NB4 (cell line): Measurements from ENCODE around the gene ARVCF.

Experiments used
- MYC ChIP-seq: IDR thresholded peaks from 2 replicates; pipeline ENCODE4 v1.6.1; 2011; ENCODE audit warnings: low read depth, low read length
- POLR2A ChIP-seq: IDR thresholded peaks from 2 replicates; pipeline ENCODE4 v1.6.1; 2011; ENCODE audit warnings: mild to moderate bottlenecking; ENCODE audit not compliant: insufficient read length; ENCODE audit errors: extremely low read depth
- TF ChIP-seq, protein P1 (sequence below): IDR thresholded peaks from one replicate; pipeline ENCODE4 v1.5.1; 2012; ENCODE audit warnings: low read depth, low read length
- TF ChIP-seq, protein P2 (sequence below): IDR thresholded peaks from 2 replicates; pipeline ENCODE4 v1.6.1; 2011; ENCODE audit warnings: low read depth, low read length

DNA sequence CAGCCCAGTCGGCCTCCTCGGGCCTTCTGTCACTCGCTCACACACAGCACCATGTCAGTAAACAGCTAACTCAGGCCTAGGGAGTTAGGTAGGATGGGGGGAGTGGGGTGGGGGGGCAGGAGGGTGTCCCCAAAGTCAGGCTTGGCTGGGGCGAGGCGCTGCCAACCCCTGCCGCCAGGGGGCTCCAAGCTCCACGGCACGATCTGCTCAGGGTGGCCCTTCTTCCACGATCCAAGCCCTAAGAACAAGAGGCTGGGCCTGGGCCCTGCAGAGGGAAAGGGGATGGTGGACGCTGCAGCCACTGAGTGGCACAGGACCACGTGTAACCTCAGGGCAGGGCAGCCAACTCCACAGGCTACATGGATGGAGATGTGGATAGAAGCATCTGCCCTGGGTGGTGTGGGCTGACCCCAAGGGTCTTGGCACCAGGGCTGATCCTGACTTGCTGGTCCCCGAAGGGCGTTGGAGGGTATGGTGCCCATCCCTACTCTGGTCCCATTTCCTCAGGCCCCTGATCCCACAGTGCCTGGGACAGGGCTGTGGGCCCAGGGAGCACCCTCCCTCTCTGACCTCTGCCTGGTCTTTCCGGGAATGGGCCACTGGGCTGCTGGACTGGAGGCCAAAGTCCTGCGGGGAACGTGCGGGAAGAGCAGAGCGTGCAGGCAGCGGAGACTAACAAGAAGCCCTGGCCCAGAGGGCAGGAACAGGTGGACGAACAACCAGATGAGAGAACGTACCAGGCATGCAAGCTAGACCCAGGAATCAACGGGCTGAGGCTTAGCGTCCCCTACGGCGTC is 45.9 kb downstream of the ARVCF start:
- TF ChIP-seq MYC (no peak), POLR2A (no peak)
- TF ChIP-seq, protein P1, sequence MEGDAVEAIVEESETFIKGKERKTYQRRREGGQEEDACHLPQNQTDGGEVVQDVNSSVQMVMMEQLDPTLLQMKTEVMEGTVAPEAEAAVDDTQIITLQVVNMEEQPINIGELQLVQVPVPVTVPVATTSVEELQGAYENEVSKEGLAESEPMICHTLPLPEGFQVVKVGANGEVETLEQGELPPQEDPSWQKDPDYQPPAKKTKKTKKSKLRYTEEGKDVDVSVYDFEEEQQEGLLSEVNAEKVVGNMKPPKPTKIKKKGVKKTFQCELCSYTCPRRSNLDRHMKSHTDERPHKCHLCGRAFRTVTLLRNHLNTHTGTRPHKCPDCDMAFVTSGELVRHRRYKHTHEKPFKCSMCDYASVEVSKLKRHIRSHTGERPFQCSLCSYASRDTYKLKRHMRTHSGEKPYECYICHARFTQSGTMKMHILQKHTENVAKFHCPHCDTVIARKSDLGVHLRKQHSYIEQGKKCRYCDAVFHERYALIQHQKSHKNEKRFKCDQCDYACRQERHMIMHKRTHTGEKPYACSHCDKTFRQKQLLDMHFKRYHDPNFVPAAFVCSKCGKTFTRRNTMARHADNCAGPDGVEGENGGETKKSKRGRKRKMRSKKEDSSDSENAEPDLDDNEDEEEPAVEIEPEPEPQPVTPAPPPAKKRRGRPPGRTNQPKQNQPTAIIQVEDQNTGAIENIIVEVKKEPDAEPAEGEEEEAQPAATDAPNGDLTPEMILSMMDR: peak; percentile 72
- TF ChIP-seq, protein P2, sequence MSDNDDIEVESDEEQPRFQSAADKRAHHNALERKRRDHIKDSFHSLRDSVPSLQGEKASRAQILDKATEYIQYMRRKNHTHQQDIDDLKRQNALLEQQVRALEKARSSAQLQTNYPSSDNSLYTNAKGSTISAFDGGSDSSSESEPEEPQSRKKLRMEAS: no peak
